ENCODE data around the gene NKAP. TPM values are rescaled to one million over a fixed set of nuclear protein-coding genes. Genes with fewer than 3 reads are reported as not detected.
"Not testable (repeated sequence)": the region's sequence is repeated elsewhere in the genome, so short reads cannot be mapped to it uniquely, and the experiment has no call there.

Gene NKAP
- polyA plus RNA-seq, 1 donor from 2014 or later, result 6.3 TPM

- Histone ChIP-seq H3K4me3 (ENCODE audit: low read length) (no peak overlapping the region), H3K79me2 (replicated peaks; ENCODE audit: insufficient read depth, low read length) (no peaks in the 10 kb centered on the region), H3K9ac (ENCODE audit: low read length) (no peak overlapping the region), H2AFZ (ENCODE audit: low read depth, low read length) (no peak overlapping the region), H3K27me3 (ENCODE audit: insufficient read depth, low read depth, low read length) (no peaks in the 10 kb centered on the region), H4K20me1 (ENCODE audit: insufficient read depth) (no peaks in the 10 kb centered on the region), H3K9me3 (ENCODE audit: low read length) (no peaks in the 10 kb centered on the region), H3K9me2 (ENCODE audit: insufficient read depth, low read length) (no peaks in the 10 kb centered on the region), H3K36me3 (ENCODE audit: insufficient read depth, low read length) (no peaks in the 10 kb centered on the region), H3F3A (ENCODE audit: insufficient read depth, low read length, poor library complexity, severe bottlenecking) (no peaks in the 10 kb centered on the region), H3K27ac (ENCODE audit: low read length) (no peak overlapping the region), H3K4me2 (ENCODE audit: low read length) (no peak overlapping the region)
- TF ChIP-seq SMC3 (conservative IDR thresholded peaks at IDR 0.05; ENCODE audit: poor library complexity) (no peak), RAD21 (conservative IDR thresholded peaks at IDR 0.05) (no peak), EP300 (conservative IDR thresholded peaks at IDR 0.05; ENCODE audit: poor library complexity, severe bottlenecking) (no peak), REST (IDR thresholded peaks at IDR 0.05; ENCODE audit: borderline replicate concordance) (no peak), MXI1 (conservative IDR thresholded peaks at IDR 0.05; ENCODE audit: poor library complexity, severe bottlenecking) (no peak), EZH2 (IDR thresholded peaks at IDR 0.05; ENCODE audit: borderline replicate concordance, insufficient read depth, low read length, poor library complexity, severe bottlenecking) (no peak), POLR2AphosphoS5 (IDR thresholded peaks at IDR 0.05) (no peak), TAF1 (IDR thresholded peaks at IDR 0.05; ENCODE audit: low read depth) (no peak), CTCF (IDR thresholded peaks at IDR 0.05; ENCODE audit: poor library complexity, severe bottlenecking) (no peak)
Observed at GRCh38 chrX:119941336-119941735, 2.2 kb downstream of the NKAP start.

GRCh38 chrX:119935215-119935874 is 8.2 kb downstream of the NKAP start:
- no peaks in the 10 kb centered on the region for H3F3A ChIP-seq (ENCODE audit: insufficient read depth, low read length, poor library complexity, severe bottlenecking)
- no peaks in the 10 kb centered on the region for H3K79me2 ChIP-seq (replicated peaks; ENCODE audit: insufficient read depth, low read length)
- no peaks in the 10 kb centered on the region for H3K36me3 ChIP-seq (ENCODE audit: insufficient read depth, low read length)
- H4K20me1 ChIP-seq (ENCODE audit: insufficient read depth), result no peaks in the 10 kb centered on the region
- H2AFZ ChIP-seq (ENCODE audit: low read depth, low read length), result no peak overlapping the region
- no peaks in the 10 kb centered on the region for H3K27me3 ChIP-seq (ENCODE audit: insufficient read depth, low read depth, low read length)
- no peak overlapping the region for H3K4me3 ChIP-seq (ENCODE audit: low read length)
- no peaks in the 10 kb centered on the region for H3K9me2 ChIP-seq (ENCODE audit: insufficient read depth, low read length)
- TF ChIP-seq TAF1 (IDR thresholded peaks at IDR 0.05; ENCODE audit: low read depth) (no peak), CTCF (IDR thresholded peaks at IDR 0.05; ENCODE audit: poor library complexity, severe bottlenecking) (no peak), SMC3 (conservative IDR thresholded peaks at IDR 0.05; ENCODE audit: poor library complexity) (no peak), POLR2AphosphoS5 (IDR thresholded peaks at IDR 0.05) (no peak), RAD21 (conservative IDR thresholded peaks at IDR 0.05) (no peak), EP300 (conservative IDR thresholded peaks at IDR 0.05; ENCODE audit: poor library complexity, severe bottlenecking) (no peak), MXI1 (conservative IDR thresholded peaks at IDR 0.05; ENCODE audit: poor library complexity, severe bottlenecking) (no peak), EZH2 (IDR thresholded peaks at IDR 0.05; ENCODE audit: borderline replicate concordance, insufficient read depth, low read length, poor library complexity, severe bottlenecking) (no peak), REST (IDR thresholded peaks at IDR 0.05; ENCODE audit: borderline replicate concordance) (no peak)
- no peak overlapping the region for H3K4me2 ChIP-seq (ENCODE audit: low read length)
- no peak overlapping the region for H3K27ac ChIP-seq (ENCODE audit: low read length)
- no peaks in the 10 kb centered on the region for H3K9me3 ChIP-seq (ENCODE audit: low read length)
- H3K9ac ChIP-seq (ENCODE audit: low read length), result no peak overlapping the region

GRCh38 chrX:119922391-119922790 is 21.2 kb downstream of the NKAP start:
- not testable (repeated sequence) for H3K9me2 ChIP-seq (ENCODE audit: insufficient read depth, low read length); H3K27ac ChIP-seq (ENCODE audit: low read length); H3K4me2 ChIP-seq (ENCODE audit: low read length); H3K4me3 ChIP-seq (ENCODE audit: low read length); H4K20me1 ChIP-seq (ENCODE audit: insufficient read depth); H3K79me2 ChIP-seq (replicated peaks; ENCODE audit: insufficient read depth, low read length); H3K27me3 ChIP-seq (ENCODE audit: insufficient read depth, low read depth, low read length); H2AFZ ChIP-seq (ENCODE audit: low read depth, low read length); H3F3A ChIP-seq (ENCODE audit: insufficient read depth, low read length, poor library complexity, severe bottlenecking); H3K36me3 ChIP-seq (ENCODE audit: insufficient read depth, low read length); H3K9me3 ChIP-seq (ENCODE audit: low read length); H3K9ac ChIP-seq (ENCODE audit: low read length)
